Measurements from ENCODE around the gene CCT3.
"Not testable (repeated sequence)": the region's sequence is repeated elsewhere in the genome, so short reads cannot be mapped to it uniquely, and the experiment has no call there.

The CCT3 gene

GRCh38 chr1:156368157-156368658 is 30.1 kb upstream of the CCT3 start:
- no peak for DNase-seq

- DNase-seq, result no peak
These were observed 29.5 kb upstream of the CCT3 start for GRCh38 chr1:156367383-156368156.

- DNase-seq, result no peak
These were observed 28.5 kb upstream of the CCT3 start for GRCh38 chr1:156366378-156367166.

- no peak for DNase-seq
These were observed 27.7 kb upstream of the CCT3 start for GRCh38 chr1:156365754-156366153.

- DNase-seq, result no peak
These were observed 22.4 kb upstream of the CCT3 start for GRCh38 chr1:156360534-156360933.

GRCh38 chr1:156359973-156360372 is 21.9 kb upstream of the CCT3 start:
- DNase-seq, result no peak

- no peak for DNase-seq
These were observed 21.2 kb upstream of the CCT3 start for GRCh38 chr1:156359249-156359648.

GRCh38 chr1:156358641-156359040 is 20.5 kb upstream of the CCT3 start:
- DNase-seq, result no peak

- DNase-seq, result no peak
These were observed 19.9 kb upstream of the CCT3 start for GRCh38 chr1:156357977-156358376.

- DNase-seq, result peak; percentile 74 to 76
These were observed 18.9 kb upstream of the CCT3 start for GRCh38 chr1:156356875-156357534.

- DNase-seq, result no peak
These were observed 18.3 kb upstream of the CCT3 start for GRCh38 chr1:156356262-156356874.

GRCh38 chr1:156352481-156352880 is 14.4 kb upstream of the CCT3 start:
- DNase-seq, result not testable (repeated sequence)

GRCh38 chr1:156347331-156347730 is 9.2 kb upstream of the CCT3 start:
- DNase-seq, result no peak

- no peak for DNase-seq
These were observed 8.5 kb upstream of the CCT3 start for GRCh38 chr1:156346636-156347035.

- not testable (repeated sequence) for DNase-seq
These were observed 7.9 kb upstream of the CCT3 start for GRCh38 chr1:156346035-156346434.

- no peak for DNase-seq
These were observed 6.3 kb upstream of the CCT3 start for GRCh38 chr1:156344409-156344808.

- DNase-seq, result no peak
These were observed 4.3 kb upstream of the CCT3 start for GRCh38 chr1:156342166-156342955.

GRCh38 chr1:156337888-156338179 is 258 bp downstream of the CCT3 start:
- DNase-seq, result no peak

- peak in 1 of 2 donors; percentile 1 for DNase-seq
These were observed 822 bp downstream of the CCT3 start for GRCh38 chr1:156337052-156337887.

GRCh38 chr1:156336242-156336641 is 1.9 kb downstream of the CCT3 start:
- DNase-seq, result peak in 1 of 2 donors; percentile 9

- DNase-seq, result not testable (repeated sequence)
These were observed 14.9 kb downstream of the CCT3 start for GRCh38 chr1:156323179-156323578.
